HS-27A (cell line): ENCODE results near the gene NGEF.

Experiments used
- DNase-seq: peaks from one replicate; pipeline ENCODE4 v3.0.0-alpha.2; 2012; ENCODE audit warnings: low read depth, missing footprints

Gene NGEF

DNA sequence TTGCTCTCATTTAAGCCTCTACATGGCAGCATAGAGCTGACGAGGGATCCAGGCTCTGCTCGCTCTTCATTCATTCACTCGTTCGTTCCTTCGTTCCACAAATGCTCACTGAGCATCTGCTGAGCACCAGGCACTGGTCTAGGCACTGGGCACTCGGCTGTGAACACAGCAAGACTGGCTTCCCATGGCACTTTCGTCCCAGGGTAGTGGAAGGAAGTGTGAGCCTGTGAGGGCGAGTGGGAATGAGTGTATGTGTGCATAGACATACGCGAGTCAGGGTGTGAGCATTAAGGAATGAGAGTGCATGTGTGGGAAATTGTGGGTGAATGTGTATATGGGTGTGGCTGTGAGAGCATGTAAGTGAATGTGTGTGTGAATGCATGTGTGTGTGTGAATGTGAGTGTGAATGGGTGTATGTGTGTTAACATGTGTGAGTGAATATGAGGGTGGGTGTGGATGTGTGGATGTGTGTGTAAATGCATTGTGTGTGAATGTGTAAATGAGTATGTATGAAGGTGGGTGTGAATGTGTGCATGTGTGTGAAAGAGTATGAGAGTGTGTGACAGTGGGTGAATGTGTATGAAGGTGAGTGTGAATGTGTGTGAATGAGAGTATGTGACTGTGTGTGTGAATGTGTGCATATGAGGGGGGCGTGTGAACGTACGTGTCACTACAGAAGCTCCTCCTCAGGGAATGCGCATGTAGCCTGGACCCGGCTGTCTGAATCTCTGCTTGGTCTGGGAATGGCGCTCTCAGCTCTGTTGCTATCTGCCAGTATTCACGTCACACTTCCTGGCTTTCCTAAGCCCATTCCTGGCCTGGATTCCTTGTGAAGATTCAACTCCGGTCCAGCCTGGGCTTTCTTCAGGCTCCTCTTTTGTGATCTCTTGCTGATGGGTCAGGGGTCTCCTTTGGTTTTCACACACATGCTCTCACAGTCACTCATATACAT lies 114.2 kb downstream of the NGEF start:
- no peak for DNase-seq

DNA sequence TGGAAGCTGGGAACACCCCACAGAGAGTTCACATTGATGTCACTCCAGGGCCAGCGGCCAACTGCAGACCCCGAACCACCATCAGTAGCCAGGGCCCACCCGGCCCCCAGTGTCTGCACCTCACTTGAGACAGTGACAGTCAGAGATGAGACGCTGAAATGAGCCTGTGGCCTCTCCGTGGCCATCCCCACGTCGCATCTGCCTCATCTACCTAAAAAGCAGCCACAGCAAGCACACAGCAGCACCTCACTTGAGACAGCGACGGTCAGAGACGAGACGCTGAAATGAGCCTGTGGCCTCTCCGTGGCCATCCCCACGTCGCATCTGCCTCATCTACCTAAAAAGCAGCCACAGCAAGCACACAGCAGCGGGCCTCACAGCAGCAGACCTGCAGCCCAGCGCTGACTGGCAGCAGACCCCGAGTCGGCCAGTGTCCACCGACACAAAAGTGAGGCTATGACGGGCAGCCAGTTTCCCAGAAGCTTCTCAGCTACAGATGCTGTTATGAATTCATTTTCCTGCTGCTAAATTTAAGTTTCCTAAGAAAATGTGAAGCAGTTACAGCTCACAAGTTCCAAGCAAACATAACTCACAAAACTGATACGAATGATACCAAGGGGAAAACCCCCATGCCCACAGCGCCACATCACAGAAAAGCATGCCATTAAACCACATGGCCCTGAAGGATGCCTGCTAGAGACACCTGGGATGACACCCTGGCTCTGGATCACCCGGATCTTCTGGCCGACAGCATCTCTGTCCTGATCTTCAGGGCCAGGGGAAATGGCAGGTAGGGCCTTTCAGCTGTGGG lies 115.3 kb downstream of the NGEF start:
- DNase-seq, result no peak

DNA sequence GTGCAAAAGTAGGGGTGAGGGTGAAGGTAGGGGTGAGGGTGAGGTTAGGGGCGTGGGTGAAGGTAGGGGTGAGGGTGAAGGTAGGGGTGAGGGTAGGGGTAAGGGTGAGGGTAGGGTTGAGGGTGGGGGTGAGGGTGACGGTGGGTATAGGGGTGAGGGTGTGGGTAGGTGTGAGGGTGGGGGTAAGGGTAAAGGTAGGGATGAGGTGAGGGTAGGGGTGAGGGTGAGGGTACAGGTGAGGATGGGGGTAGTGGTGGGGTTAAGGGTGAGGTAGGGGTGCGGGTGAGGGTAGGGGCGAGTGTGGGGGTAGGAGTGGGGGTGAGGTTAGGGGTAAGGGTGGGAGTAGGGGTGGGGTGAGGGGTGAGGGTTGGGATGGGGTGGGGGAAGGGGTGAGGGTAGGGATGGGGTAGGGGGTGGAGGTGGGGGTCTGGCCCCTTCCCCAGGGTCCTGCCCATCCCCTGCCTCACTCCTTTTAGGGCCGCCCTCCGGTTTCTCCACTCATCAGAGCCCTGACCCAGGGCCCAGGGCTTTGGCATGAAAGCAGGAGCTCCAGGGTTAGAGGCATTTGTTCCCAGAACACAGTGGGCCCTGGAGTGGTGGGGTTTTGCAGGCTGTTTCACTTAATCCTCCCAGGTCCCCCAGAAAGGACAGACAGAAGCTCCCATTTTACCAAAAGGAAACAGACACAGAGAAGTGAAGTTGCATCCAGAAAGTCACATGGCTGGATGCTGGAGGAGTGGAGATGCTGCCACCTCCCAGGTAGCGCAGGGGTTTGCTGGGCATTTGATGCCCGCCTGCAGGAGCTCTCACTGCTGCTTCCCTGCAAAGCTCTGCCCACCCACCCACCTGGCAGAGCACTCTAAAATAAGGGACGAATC lies 116.1 kb downstream of the NGEF start:
- no peak for DNase-seq

DNA sequence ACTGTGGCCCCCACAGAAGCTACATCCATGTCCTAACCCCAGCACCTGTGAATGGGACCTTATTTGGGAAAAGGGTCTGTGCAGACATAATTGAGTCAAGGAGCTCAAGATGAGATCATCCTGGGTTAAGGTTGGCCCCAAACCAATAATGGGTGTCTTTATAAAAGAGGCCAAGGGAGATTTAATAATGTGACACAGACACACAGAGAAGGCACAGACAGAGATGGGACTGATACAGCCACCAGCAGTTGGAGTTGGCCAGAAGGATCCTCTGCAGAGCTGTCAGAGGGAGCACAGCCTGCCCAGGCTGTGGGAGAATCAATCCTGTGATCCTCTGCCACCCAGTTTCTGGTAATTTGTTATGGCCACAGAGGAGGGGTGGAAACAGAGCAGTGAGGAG lies 116.9 kb downstream of the NGEF start:
- DNase-seq, result no peak

DNA sequence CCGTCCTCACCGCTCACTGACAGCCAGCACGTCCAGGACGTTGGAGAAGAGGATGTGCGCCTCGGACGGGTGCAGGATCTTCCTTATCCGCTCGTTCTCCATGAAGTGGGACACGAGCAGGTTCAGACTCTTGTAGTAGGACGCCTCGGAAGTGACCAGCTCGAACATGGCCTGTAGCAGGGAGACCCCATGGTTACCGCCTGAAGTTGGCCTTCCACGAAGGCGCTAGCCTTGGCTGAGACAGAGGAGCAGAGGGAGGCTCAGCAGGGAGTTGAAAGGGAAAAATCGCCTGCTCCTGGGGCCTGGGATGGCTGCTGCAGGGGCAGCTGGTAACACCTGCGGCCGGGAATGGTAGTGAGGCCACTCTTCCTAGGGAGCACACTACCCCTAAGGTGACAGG lies 118.3 kb downstream of the NGEF start:
- DNase-seq, result no peak

DNA sequence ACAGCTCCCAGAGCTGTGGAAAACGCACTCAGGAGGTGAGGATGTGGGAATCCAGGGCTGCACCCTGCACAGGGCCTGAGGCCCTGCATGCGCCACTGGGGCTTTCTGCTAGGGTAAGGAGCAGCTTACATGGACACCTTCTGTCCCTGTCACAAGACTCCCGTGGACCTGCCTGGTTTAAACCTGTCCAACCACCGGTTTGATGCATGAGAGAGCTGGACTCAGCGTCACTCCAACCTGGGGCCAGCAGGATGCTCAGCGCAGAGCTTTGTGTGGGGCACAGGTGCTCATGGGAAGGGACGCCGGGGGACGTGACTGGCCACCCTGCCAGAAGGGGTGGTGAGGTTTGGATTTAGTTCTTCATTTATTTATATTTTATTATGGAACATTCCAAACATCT lies 118.8 kb downstream of the NGEF start:
- no peak for DNase-seq

DNA sequence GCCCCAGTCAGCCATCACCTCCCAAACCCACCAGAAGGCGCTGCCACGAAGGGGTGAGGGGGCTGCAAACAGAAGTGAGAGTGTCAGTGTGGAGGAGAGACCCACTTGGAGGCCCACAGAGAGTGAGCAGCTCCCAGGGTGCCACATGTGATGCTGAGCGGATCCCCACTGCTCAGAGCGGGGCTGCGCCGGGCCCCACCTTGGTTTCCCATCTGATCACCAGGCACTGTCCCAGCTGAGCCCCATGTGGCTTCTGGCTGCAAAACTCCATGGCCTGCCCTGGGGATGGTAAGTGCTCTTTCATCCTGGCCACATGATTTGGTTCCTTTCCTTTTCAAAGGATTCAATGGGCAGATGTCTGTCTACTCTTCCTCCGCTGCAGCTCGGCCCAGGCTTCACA lies 119.2 kb downstream of the NGEF start:
- no peak for DNase-seq

DNA sequence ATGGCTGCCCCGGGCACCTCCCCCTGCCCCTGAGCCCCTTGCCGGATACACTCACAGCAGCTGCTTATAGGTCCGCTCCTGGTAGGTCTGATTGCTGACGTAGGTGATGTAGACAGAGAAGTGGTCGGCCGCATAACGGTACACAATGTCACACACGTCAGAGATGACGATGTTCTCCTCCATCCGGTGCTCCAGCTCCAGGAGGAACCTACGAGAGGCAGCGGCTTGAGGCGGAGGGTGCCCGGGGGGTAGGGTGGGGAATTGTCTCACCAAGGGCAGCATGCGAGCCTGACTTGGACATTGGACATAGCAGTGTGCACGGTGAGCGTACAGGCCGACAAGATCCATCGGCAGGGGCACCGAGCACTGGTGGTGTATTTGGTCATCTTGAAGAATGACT lies 120.2 kb downstream of the NGEF start:
- no peak for DNase-seq

DNA sequence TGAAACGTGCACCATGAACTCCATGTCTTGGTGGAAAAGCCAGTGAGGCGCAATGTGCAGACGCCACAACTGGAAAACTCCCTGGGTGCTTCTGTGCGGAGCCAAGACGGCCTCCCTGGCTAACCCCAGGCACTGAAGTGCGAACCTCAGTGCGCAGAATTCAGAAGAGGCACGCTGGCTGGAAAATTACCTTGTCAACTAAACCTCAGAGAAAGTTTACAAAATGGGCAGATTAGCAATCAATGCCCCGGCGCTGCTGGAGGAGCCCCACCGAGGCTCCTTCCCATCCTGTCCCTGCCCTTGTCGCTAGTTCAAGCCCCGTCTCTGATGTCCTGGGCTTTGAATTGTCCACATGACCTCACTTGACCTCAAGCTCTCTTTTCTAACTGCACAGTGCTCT lies 120.8 kb downstream of the NGEF start:
- DNase-seq, result no peak

DNA sequence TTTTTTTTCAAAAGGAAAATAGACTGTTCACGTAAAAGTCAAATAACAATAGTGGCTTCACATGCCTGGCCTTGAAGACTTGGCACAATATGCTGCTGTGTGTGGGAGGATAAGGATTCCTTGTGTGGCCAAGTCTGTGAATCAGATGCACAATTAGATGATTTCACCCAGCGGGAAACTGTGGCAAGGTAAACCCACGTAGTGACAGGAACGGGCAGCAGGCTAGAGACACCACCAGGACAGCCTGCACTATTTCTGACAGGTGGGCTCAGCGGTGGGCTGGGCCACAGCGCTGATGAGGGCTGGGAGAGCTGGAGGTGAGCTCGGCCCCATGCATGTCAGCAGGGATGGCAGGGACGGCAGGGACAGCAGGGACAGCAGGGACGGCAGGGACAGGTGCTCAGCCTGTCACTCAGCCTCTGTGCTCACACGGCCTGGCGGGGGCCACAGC lies 121.4 kb downstream of the NGEF start:
- no peak for DNase-seq

DNA sequence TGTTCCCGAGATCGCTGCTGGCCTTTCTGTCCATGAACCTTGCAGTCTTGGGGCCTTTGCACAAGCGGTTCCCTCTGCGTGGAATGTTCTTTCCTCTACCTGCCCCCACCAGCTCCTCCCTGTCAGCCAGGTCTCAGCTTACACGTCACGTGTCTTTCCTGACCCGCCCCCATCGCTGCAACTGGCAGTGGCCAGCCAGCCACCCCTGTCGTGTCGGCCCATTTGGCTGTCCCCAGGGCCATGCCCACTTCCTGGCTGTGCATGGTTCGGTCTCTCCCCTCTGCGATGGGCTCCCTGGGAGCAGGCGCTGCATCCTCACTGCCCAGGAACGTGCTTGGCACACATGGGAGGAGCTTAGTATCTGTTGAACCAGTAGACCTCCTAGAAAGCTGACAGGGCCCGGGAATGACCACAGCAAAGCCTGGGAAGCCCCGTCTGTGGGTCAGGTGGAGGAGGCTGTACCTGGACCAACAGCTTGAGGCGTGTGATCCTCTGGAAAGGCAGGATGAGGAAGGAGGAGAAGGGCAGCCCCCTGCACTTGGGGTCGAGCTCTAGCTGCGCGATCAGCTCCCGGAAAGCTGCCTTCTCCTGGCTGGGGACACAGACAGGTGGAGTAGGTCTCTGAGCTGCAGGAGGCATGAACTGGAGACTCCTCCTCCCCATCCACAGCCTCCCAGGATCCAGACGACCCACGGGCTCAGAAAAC lies 122.0 kb downstream of the NGEF start:
- no peak for DNase-seq

DNA sequence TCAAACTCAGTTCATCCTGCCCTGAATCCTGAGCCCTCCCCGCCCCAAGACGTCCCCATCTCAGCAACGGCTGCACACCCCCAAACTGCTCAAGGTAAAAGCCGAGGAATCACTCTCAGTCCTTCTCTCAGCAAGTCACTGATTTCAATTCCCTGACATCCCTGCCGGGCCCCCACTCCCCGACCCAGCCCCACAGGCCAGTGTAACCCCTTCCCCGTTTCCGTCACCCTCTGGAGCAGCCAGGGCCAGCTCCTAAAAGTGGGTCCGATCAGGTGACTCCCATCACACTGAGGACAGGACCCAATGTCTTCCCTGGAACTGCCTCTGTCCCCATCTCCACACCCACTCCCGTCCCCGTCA lies 122.5 kb downstream of the NGEF start:
- no peak for DNase-seq

DNA sequence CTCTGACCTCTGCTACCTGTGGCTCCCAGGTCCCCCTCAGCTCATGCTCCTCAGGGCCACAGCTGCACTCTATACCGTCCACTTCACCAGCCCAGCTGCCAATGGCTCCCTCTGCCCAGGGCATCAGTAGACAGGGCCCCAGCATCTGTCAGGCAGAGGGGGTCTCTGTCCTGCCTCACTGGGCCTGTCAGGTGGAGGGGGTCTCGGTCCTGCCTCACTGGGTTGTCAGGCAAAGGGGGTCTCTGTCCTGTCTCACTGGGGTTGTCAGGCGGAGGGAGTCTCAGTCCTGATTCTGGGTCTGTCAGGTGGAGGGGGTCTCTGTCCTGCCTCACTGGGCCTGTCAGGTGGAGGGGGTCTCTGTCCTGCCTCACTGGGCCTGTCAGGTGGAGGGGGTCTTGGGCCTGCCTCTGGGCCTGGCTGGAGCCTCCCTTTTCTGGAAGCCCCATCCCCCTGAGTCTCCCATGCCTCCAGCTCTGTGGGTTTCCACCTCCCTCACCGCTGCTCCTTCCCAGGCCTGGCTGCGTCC lies 123.1 kb downstream of the NGEF start:
- DNase-seq, result no peak

DNA sequence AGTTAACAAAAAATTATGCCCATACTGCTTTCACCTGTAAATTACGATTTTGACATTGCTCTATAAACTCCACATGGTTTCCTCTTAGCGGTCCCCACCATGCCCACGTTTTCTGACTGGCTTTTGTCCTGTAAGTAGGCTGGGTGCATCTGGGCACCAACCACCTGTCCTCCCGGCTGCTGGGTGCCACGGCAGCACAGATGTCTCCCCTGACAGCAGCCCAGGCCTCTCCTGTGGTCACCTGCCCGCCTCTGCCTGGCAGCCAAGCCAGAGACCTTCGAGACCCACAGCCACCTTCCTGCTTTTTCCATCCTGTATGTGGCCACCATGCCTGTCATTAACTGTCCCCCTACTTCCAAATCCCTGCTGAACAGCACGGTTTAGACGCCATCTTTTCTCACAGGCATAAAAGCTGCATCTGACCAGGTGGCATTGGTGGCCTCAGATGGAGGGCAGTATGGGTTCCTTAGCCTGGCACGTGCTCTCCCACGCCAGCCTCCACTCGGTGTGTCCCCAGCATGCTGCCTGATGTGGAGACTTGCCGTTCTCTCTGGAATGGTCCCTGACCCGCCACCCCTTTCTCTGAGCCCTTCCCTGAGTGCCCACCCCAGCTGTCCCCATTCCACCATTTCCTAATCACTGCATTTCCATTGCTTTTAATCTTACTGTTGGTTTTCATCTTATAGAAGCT lies 124.1 kb downstream of the NGEF start:
- DNase-seq, result no peak

DNA sequence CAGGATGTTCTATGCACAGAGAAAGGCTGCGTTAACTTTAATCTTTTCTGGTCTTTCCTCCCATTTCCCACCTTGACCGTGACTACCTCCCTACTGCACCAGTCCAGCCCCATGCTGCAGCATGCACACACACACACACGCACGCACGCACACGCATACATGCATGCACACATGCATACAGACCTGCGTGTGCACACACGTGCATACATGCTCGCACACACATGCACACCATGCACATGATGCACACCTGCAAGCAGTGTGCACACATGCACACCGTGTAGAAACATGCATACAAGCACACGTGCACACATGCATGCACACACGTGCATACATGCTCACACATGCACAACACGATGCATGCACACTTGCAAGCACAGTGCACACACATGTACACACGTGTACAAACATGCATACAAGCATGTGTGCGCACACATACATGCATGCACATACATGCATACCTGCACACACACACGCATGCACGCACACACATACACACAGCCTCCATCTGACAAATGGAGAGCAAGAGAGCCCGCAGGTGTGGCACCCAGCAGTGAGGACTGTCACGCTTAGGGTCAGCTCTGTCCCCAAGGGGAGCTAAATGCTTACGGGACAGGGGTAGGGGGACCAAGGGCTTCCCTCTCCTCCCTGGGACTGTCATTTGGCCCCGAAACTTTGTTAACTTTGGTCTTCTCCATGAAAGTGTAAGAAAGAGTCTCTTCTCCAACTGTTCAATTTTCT lies 124.8 kb downstream of the NGEF start:
- no peak for DNase-seq

DNA sequence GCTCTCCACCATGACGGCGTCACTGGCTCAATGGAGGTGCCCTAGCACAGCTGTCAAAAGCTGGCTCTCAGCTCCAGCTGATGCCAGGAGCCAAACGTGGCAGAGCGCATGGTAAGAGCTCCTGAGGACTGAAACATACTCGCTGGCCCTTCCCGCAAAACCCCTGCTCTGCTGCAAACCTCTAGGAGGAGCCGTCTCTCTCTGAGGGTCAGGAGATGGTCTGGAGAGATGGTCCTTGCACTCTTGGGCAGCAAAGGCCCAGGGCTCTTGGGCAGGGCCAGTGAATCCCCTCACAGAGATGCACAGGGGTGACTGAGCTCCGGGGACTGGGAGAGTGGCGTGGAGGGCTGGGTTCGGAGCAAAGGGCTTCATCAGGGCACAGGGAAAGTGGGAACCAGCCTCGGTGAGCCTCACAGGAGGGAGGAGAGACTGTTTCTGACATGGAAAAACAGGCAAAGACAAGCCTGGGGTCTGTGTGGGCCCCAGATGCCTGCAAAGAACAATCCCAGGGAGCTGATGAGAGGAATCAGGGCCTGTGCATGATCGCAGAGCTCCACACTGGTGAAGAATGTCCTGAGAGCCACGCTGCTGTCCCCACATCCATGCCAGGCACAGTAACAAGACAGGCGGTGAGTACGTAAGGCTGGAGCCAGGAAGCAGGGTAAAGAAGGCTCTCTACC lies 125.7 kb downstream of the NGEF start:
- DNase-seq, result no peak

DNA sequence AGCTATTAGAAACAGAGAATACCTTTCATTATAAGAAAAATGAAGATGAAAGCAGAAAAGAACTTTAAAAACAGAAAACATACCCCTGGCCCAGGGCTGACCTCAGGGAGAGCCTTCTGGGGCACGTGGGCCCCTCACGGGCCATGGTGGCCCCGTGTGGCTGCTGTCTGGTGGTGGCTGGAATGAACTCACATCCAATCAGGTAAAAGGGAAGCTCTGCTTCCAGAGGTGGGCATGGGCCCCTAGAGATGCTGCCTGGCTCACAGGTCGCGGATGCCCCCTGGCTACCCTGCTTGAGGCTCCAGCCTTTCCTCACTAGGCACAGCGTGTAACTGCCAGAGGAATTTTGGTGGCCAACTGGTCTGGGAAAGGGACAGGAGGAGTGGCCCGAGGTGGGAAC lies 126.4 kb downstream of the NGEF start:
- DNase-seq, result no peak

DNA sequence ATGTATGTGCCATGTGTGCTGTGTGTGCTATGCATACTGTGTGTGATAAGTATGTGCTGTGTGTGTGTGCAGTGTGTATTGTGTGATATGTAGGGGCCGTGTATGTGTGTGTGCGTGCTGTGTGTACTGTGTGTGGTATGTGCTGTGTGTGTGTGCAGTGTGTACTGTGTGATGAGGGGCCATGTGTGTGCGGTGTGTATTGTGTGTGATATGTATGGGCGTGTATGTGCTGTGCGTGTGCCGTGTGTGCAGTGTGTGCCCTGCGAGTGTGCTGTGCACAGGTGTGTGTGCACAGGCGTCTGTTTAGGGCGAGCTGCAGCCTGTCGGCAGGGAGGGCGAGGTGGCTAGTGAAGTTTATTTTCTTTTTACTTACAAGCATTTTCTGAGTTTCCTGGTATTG lies 126.9 kb downstream of the NGEF start:
- no peak for DNase-seq

DNA sequence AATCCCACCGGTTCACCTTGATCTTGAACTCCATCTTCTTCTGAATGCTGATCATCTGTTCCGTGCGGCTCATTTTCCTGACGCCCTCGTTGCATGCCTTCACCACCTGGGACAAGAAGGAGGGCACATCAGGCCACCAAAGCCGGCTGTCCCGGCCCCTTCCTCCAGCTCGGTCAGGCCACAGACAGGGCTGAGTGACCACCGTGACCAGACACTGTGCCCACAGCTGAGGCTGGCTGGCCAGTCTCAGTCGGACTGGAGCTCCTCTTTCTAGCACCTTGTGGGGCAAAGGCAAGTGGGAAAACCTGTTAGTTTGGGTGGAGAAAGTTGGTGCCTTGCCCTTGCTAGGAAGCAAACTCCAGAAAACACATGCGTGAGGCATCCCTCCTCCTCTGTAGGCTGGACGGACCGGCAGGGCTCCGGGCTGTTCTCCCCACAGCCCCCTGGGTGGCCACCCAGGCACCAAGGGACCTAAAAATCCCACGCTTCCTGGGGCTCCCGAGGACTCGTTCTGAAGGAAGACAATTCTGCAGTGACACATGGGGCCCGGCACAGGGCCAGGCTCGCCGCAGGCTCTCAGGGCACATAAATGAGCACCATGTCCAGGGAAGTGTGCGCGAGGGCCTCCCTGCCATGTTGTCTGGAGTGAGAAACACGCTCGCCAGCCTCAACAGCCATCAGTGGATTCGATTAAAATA lies 127.6 kb downstream of the NGEF start:
- DNase-seq, result no peak
